Measurements from ENCODE around the gene SPTBN2. TPM values are rescaled to one million over a fixed set of nuclear protein-coding genes. Genes with fewer than 3 reads are reported as not detected.

SPTBN2 gene
- total RNA-seq, 4 donors from 2014 or later, result 337 to 544 (median 450) TPM

DNA sequence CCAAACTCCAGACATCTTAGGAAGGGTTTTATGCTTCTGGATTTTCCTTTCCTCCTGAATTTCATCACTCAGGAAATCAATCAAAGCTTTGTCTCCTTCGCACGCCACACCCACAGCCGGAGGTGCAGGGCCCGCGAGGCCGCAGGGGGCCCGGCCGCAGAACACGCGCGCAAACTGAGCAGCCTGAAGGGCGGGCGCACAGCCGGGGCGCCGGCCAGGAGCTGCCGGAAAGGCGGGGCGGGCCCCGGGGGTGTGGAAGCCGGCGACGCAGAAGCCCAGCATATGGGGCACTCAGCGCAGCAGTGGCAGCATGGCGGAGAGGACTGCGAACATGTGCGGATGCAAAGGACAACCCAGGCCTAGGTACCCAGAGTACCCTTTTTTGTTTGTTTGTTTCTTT, 33.1 kb upstream of the SPTBN2 start:
- DNase-seq (ENCODE audit: low spot score in 2 of 2), result no peak
- TF ChIP-seq POLR2AphosphoS5 (IDR thresholded peaks at IDR 0.05), result no peak
- TF ChIP-seq EP300 (IDR thresholded peaks at IDR 0.05), result no peak
- TF ChIP-seq, protein P1, sequence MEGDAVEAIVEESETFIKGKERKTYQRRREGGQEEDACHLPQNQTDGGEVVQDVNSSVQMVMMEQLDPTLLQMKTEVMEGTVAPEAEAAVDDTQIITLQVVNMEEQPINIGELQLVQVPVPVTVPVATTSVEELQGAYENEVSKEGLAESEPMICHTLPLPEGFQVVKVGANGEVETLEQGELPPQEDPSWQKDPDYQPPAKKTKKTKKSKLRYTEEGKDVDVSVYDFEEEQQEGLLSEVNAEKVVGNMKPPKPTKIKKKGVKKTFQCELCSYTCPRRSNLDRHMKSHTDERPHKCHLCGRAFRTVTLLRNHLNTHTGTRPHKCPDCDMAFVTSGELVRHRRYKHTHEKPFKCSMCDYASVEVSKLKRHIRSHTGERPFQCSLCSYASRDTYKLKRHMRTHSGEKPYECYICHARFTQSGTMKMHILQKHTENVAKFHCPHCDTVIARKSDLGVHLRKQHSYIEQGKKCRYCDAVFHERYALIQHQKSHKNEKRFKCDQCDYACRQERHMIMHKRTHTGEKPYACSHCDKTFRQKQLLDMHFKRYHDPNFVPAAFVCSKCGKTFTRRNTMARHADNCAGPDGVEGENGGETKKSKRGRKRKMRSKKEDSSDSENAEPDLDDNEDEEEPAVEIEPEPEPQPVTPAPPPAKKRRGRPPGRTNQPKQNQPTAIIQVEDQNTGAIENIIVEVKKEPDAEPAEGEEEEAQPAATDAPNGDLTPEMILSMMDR (IDR thresholded peaks at IDR 0.05), result no peak
- TF ChIP-seq POLR2A (IDR thresholded peaks at IDR 0.05), result no peak
- Histone ChIP-seq H3K36me3 (peaks cover 15% of the 10 kb centered on the region), H3K9me3 (no peaks in the 10 kb centered on the region), H3K27me3 (no peaks in the 10 kb centered on the region), H3K4me3 (no peak overlapping the region), H3K27ac (no peak overlapping the region), H3K4me1 (no peaks in the 10 kb centered on the region)
- 93% methylated on average over 27 of the region's 27 CpGs for WGBS

DNA sequence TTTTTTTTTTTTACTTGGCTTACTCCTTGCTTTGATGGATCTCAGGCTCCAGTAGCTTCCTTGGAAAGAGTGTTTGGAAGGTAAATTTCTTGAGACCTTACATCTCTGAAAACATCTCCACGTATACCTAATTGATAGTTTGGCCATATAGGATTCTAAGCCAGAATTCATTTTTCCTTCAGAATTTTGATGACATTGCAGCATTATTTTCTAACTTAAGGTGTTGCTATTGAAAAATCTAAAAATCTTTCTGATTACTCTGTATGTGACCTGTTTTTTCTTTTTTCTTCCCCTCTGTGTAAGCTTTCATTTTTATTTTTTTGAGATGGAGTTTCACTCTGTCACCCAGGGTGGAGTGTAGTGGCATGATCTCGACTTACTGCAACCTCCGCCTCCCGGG, 23.1 kb upstream of the SPTBN2 start:
- no peak overlapping the region for H3K4me3 ChIP-seq
- 94% methylated on average over 4 of the region's 4 CpGs for WGBS

DNA sequence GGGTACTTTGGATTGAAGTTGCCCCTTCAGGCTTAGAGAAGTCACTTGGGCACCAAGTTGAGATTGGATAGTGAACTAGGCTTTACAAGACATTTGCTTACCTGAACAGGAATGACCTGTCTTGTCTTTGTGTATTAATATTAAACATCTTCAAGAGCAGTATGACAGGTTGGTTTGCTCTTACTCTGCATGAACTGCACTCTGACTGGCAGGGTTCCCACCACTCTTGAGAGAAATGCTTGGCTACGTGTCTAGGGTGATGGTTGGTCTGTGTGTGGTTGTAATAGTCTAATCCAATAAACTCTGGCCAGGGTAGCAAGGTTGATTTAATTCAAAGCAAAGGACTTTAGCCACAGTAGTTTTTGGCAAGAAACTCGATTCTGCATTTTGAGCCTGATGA, 20.1 kb upstream of the SPTBN2 start:
- no peak overlapping the region for H3K4me3 ChIP-seq
- peaks cover 36% of the 10 kb centered on the region for H3K4me1 ChIP-seq
- H3K36me3 ChIP-seq, result no peaks in the 10 kb centered on the region
- no peaks in the 10 kb centered on the region for H3K27me3 ChIP-seq
- H3K9me3 ChIP-seq, result no peaks in the 10 kb centered on the region
- DNase-seq (ENCODE audit: low spot score in 2 of 2), result no peak
- no peak for TF ChIP-seq POLR2AphosphoS5 (IDR thresholded peaks at IDR 0.05)
- TF ChIP-seq, protein P1 (IDR thresholded peaks at IDR 0.05), result no peak
- TF ChIP-seq POLR2A (IDR thresholded peaks at IDR 0.05), result no peak
- TF ChIP-seq EP300 (IDR thresholded peaks at IDR 0.05), result no peak
- WGBS, result 54% methylated on average over 2 of the region's 2 CpGs
- H3K27ac ChIP-seq, result peak overlapping the region; percentile 64

More for the DNA sequence above, 23.1 kb upstream of the SPTBN2 start:
- no peak for TF ChIP-seq EP300 (IDR thresholded peaks at IDR 0.05)
- TF ChIP-seq POLR2A (IDR thresholded peaks at IDR 0.05), result no peak
- H3K27ac ChIP-seq, result no peak overlapping the region
- no peak for DNase-seq (ENCODE audit: low spot score in 2 of 2)
- H3K27me3 ChIP-seq, result no peaks in the 10 kb centered on the region
- no peaks in the 10 kb centered on the region for H3K9me3 ChIP-seq
- H3K4me1 ChIP-seq, result peaks cover 19% of the 10 kb centered on the region
- no peaks in the 10 kb centered on the region for H3K36me3 ChIP-seq

DNA sequence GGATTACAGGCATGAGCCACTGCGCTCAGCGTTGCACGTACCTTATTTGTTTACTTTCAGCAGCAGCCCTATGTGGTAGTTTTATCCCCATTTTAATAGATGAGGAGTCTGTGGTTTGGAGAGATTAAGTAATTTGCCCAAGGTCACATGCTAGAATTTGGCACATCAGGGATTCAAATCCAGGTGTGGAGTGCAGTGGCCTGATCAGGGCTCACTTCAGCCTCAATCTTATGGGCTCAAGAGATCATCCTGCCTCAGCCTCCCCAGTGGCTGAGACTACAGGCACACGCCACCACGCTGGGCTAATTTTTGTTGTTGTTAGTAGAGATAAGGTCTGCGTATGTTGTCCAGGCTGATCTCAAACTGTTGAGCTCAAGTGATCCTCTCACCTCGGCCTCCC, 18.5 kb upstream of the SPTBN2 start:
- no peak for DNase-seq (ENCODE audit: low spot score in 2 of 2)
- peak overlapping the region; percentile 64 for H3K27ac ChIP-seq
- H3K27me3 ChIP-seq, result no peaks in the 10 kb centered on the region
- no peaks in the 10 kb centered on the region for H3K36me3 ChIP-seq
- TF ChIP-seq EP300 (IDR thresholded peaks at IDR 0.05) (no peak), POLR2A (IDR thresholded peaks at IDR 0.05) (no peak), POLR2AphosphoS5 (IDR thresholded peaks at IDR 0.05) (no peak)
- TF ChIP-seq, protein P1 (IDR thresholded peaks at IDR 0.05), result no peak
- peaks cover 52% of the 10 kb centered on the region for H3K4me1 ChIP-seq
- 83% methylated on average over 7 of the region's 7 CpGs for WGBS
- H3K4me3 ChIP-seq, result no peak overlapping the region
- H3K9me3 ChIP-seq, result no peaks in the 10 kb centered on the region

DNA sequence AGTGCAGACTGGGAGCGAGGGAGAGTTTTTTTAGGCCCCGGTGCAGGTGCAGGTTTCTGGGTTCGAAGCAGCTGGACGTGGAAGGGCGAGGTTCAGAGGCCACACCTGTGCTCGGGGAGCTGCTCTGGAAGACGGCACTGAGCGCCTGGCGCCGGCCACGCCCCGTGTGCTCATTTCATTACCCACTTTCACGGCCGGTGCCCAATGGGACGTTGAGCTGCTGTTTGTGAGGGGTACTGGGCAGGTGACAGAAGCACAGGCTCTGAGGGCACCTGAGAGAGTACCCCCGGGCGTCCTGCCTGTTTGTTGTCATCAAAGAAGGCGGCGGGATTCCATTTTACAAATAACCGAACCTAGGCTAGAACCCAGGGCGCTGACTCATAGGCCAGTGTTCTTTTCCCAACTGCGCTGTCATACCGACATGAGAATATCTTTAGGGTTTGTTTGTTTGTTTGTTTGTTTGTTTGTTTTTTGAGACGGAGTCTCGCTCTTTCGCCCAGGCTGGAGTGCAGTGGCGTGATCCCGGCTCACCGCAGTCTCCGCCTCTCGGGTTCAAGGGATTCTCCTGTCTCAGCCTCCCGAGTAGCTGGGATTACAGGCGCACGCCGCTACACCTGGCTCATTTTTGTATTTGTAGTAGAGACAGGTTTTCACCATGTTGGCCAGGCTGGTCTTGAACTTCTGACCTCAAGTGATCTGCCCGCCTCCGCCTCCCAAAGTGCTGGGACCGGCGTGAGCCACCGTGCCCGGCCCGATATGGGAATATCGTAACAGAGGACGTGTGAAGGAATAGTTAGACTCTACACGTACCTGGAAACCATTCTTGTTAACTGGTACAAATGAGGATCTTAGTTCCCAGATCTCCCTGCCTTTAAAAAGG, 16.6 kb upstream of the SPTBN2 start:
- WGBS, result 48% methylated on average over 42 of the region's 45 CpGs
- peak overlapping the region; percentile 96 for H3K27ac ChIP-seq
- H3K4me3 ChIP-seq, result peak overlapping the region; percentile 80
- H3K9me3 ChIP-seq, result no peaks in the 10 kb centered on the region
- TF ChIP-seq EP300 (IDR thresholded peaks at IDR 0.05), result no peak
- TF ChIP-seq, protein P1 (IDR thresholded peaks at IDR 0.05), result no peak
- TF ChIP-seq POLR2A (IDR thresholded peaks at IDR 0.05), result no peak
- no peak for TF ChIP-seq POLR2AphosphoS5 (IDR thresholded peaks at IDR 0.05)
- H3K36me3 ChIP-seq, result no peaks in the 10 kb centered on the region
- peaks cover 52% of the 10 kb centered on the region for H3K4me1 ChIP-seq
- H3K27me3 ChIP-seq, result no peaks in the 10 kb centered on the region
- peak in 1 of 2 donors; percentile 67 for DNase-seq (ENCODE audit: low spot score in 2 of 2)

Measured in suprapubic skin (tissue), 4 donors.